GM23338 (cell line): ENCODE measurements around the gene TAF3. TPM values are rescaled to one million over a fixed set of nuclear protein-coding genes. Genes with fewer than 3 reads are reported as not detected.

Source experiments
- ATAC-seq: fragments of 200-7000 bp; cut with Tn5 transposase; 3 replicates; pipeline ENCODE4 v1.9.1; 2020
- DNase-seq: peaks from one replicate; pipeline ENCODE4 v3.0.0-alpha.2; 2015; ENCODE audit warnings: low spot score
- H2AFZ ChIP-seq: fragments of 200-600 bp; sonication (generic); 2 replicates; pipeline ENCODE4 v1.8.0; 2016; ENCODE audit warnings: antibody characterized with exemption, mild to moderate bottlenecking, moderate library complexity
- H3F3A ChIP-seq: fragments of 200-600 bp; sonication (generic); replicated peaks from 2 replicates; pipeline ENCODE4 v1.8.0; 2017; ENCODE audit warnings: antibody characterized with exemption, mixed run types, low read depth
- H3K27ac ChIP-seq: fragments of 200-600 bp; sonication (generic); 2 replicates; pipeline ENCODE4 v1.6.1; 2016; ENCODE audit warnings: low read depth
- H3K27me3 ChIP-seq: fragments of 200-600 bp; sonication (generic); 2 replicates; pipeline ENCODE4 v1.8.0; 2016; ENCODE audit warnings: mild to moderate bottlenecking, mixed run types, moderate library complexity; ENCODE audit not compliant: insufficient read depth
- H3K36me3 ChIP-seq: fragments of 200-600 bp; sonication (generic); 2 replicates; pipeline ENCODE4 v1.8.0; 2016; ENCODE audit warnings: mild to moderate bottlenecking; ENCODE audit not compliant: insufficient read depth
- H3K4me1 ChIP-seq: fragments of 200-600 bp; sonication (generic); 2 replicates; pipeline ENCODE4 v1.8.0; 2016; ENCODE audit warnings: mild to moderate bottlenecking, moderate library complexity; ENCODE audit not compliant: insufficient read depth
- H3K4me2 ChIP-seq: fragments of 200-600 bp; sonication (generic); 2 replicates; pipeline ENCODE4 v1.7.1; 2017; ENCODE audit warnings: mixed run types
- H3K4me3 ChIP-seq: fragments of 200-600 bp; sonication (generic); 2 replicates; pipeline ENCODE4 v1.6.1; 2016; ENCODE audit warnings: mixed run types
- H3K79me2 ChIP-seq: fragments of 200-600 bp; sonication (generic); replicated peaks from 2 replicates; pipeline ENCODE4 v1.8.0; 2017; ENCODE audit warnings: mild to moderate bottlenecking; ENCODE audit not compliant: insufficient read depth
- H3K9me2 ChIP-seq: fragments of 200-600 bp; sonication (generic); 2 replicates; pipeline ENCODE4 v1.8.0; 2017; ENCODE audit not compliant: insufficient read depth
- H4K20me1 ChIP-seq: fragments of 200-600 bp; sonication (generic); replicated peaks from 2 replicates; pipeline ENCODE4 v1.8.0; 2017; ENCODE audit warnings: mild to moderate bottlenecking; ENCODE audit not compliant: insufficient read depth
- H3K27ac Mint-ChIP-seq: 2 replicates; pipeline ENCODE4 v1.8.0; 2020; ENCODE audit warnings: inconsistent platforms, mild to moderate bottlenecking, moderate library complexity, mixed read lengths
- H3K27me3 Mint-ChIP-seq: 3 replicates; pipeline ENCODE4 v1.8.0; 2022; ENCODE audit warnings: low read depth, mild to moderate bottlenecking, moderate library complexity, mixed read lengths, inconsistent platforms; ENCODE audit not compliant: insufficient read depth, poor library complexity
- H3K36me3 Mint-ChIP-seq: 3 replicates; pipeline ENCODE4 v1.8.0; 2021; ENCODE audit warnings: low read depth, mild to moderate bottlenecking, inconsistent platforms, moderate library complexity, mixed read lengths
- H3K4me1 Mint-ChIP-seq: 3 replicates; pipeline ENCODE4 v1.8.0; 2020; ENCODE audit warnings: mild to moderate bottlenecking, inconsistent platforms, mixed read lengths
- H3K4me3 Mint-ChIP-seq: 3 replicates; pipeline ENCODE4 v1.8.0; 2021; ENCODE audit warnings: moderate library complexity, mild to moderate bottlenecking, inconsistent platforms, mixed read lengths
- H3K9me3 Mint-ChIP-seq: 3 replicates; pipeline ENCODE4 v1.8.0; 2020; ENCODE audit warnings: moderate library complexity, mild to moderate bottlenecking, inconsistent platforms, mixed read lengths
- CREB1 ChIP-seq: fragments of 250-450 bp; sonication (Bioruptor Pico); IDR thresholded peaks from 2 replicates; pipeline ENCODE4 v1.5.0; 2020; ENCODE audit warnings: low read depth, mild to moderate bottlenecking, moderate library complexity
- CTCF ChIP-seq, 2 experiments: fragments of 200-600 bp in 1 of 2; sonication (generic) in 1 of 2; conservative IDR thresholded peaks; 2 replicates each; pipeline versions ENCODE4 v1.5.1 to v1.6.1; 2016 to 2017; ENCODE audit warnings: antibody characterized with exemption in 2 of 2, low read depth in 2 of 2, mild to moderate bottlenecking in 2 of 2, moderate library complexity in 1 of 2
- ETS1 ChIP-seq: IDR thresholded peaks from 2 replicates; pipeline ENCODE4 v1.6.1; 2016; ENCODE audit warnings: antibody characterized with exemption
- EZH2 ChIP-seq: fragments of 200-600 bp; sonication (generic); IDR thresholded peaks from one replicate; pipeline ENCODE4 v1.8.0; 2017; ENCODE audit warnings: antibody characterized with exemption, mild to moderate bottlenecking, low read depth; ENCODE audit not compliant: unreplicated experiment
- EZH2phosphoT487 ChIP-seq: fragments of 200-600 bp; sonication (generic); IDR thresholded peaks from one replicate; pipeline ENCODE4 v1.8.1; 2018; ENCODE audit warnings: antibody characterized with exemption; ENCODE audit not compliant: unreplicated experiment
- JUNB ChIP-seq: IDR thresholded peaks from one replicate; pipeline ENCODE4 v1.6.1; 2016; ENCODE audit warnings: antibody characterized with exemption; ENCODE audit not compliant: unreplicated experiment
- NANOG ChIP-seq: IDR thresholded peaks from 2 replicates; pipeline ENCODE4 v1.6.1; 2016; ENCODE audit warnings: antibody characterized with exemption, borderline replicate concordance
- POLR2AphosphoS5 ChIP-seq: IDR thresholded peaks from 2 replicates; pipeline ENCODE4 v1.6.1; 2016; ENCODE audit warnings: antibody characterized with exemption, low read depth
- REST ChIP-seq: IDR thresholded peaks from one replicate; pipeline ENCODE4 v1.6.1; 2018; ENCODE audit warnings: antibody characterized with exemption; ENCODE audit not compliant: unreplicated experiment
- STAT1 ChIP-seq: IDR thresholded peaks from one replicate; pipeline ENCODE4 v1.6.1; 2016; ENCODE audit warnings: antibody characterized with exemption; ENCODE audit not compliant: unreplicated experiment
- ZNF114 ChIP-seq: fragments of 250-450 bp; sonication (Bioruptor Pico); IDR thresholded peaks from 2 replicates; pipeline ENCODE4 v1.5.0; 2020; ENCODE audit warnings: mild to moderate bottlenecking, moderate library complexity
- ZNF331 ChIP-seq: fragments of 250-450 bp; sonication (Bioruptor Pico); IDR thresholded peaks from 2 replicates; pipeline ENCODE4 v1.5.0; 2020; ENCODE audit warnings: low read depth, mild to moderate bottlenecking, moderate library complexity
- ZNF462 ChIP-seq: fragments of 250-450 bp; sonication (Bioruptor Pico); IDR thresholded peaks from 2 replicates; pipeline ENCODE4 v1.5.0; 2020; ENCODE audit warnings: mild to moderate bottlenecking, moderate library complexity
- polyA plus RNA-seq: library from polyadenylated mRNA; unstranded; fragments of >200 nt; fragmentation: Nextera tagmentation; extraction: Ambion mirVana; gene quantifications from 2 replicates; pipeline ENCODE4 v1.2.1, GENCODE V29; 2016
- total RNA-seq: library from RNA; depleted of rRNA; stranded (reverse); fragments of >200 nt; shearing (Covaris generic); gene quantifications from 2 replicates; pipeline ENCODE4 v1.2.3, GENCODE V29; 2014

Gene TAF3
- total and polyA plus RNA-seq, 2 experiments from 2014 or later = 6.4 to 15.2 TPM

- Histone ChIP-seq H4K20me1 (peaks cover 7% of the 10 kb centered on the region; the same call in 1 of the 2 replicates), H3F3A (no peaks in the 10 kb centered on the region), H3K4me3 (no peak overlapping the region), H3K9me2 (no peaks in the 10 kb centered on the region), H3K27ac (no peak overlapping the region), H3K36me3 (no peaks in the 10 kb centered on the region), H3K27me3 (no peaks in the 10 kb centered on the region), H3K4me1 (no peaks in the 10 kb centered on the region), H3K4me2 (no peak overlapping the region), H3K79me2 (peaks cover 7% of the 10 kb centered on the region; the same call in 1 of the 2 replicates), H2AFZ (no peak overlapping the region)
- no peak overlapping the region for H3K4me3 Mint-ChIP-seq
- H3K4me1 Mint-ChIP-seq = no peaks in the 10 kb centered on the region
- no peaks in the 10 kb centered on the region for H3K9me3 Mint-ChIP-seq
- TF ChIP-seq NANOG (no peak), EZH2phosphoT487 (no peak), REST (no peak), ETS1 (no peak), CTCF (conservative IDR thresholded peaks at IDR 0.05; ENCODE audit: low read depth in 2 of 2) (no peak), ZNF331 (CRISPR knock-in tag) (no peak), CREB1 (CRISPR knock-in tag) (no peak), STAT1 (no peak), ZNF114 (no peak), POLR2AphosphoS5 (no peak), ZNF462 (CRISPR knock-in tag) (no peak), EZH2 (no peak), JUNB (no peak)
- ATAC-seq (no peak), DNase-seq (no peak)
- no peak overlapping the region for H3K27ac Mint-ChIP-seq
- no peaks in the 10 kb centered on the region for H3K36me3 Mint-ChIP-seq
- no peaks in the 10 kb centered on the region for H3K27me3 Mint-ChIP-seq
These were observed 62.8 kb downstream of the TAF3 start for GRCh38 chr10:7881119-7881518.
